K562 (cell line): ENCODE measurements around the gene KRT28. TPM values are rescaled to one million over a fixed set of nuclear protein-coding genes. Genes with fewer than 3 reads are reported as not detected.

Experiments
- CREB5 ChIP-seq: fragments of 250-450 bp; sonication (Bioruptor Pico); IDR thresholded peaks from 2 replicates; pipeline ENCODE4 v1.5.0; 2020; ENCODE audit warnings: mild to moderate bottlenecking
- CSDE1 ChIP-seq, 2 experiments: fragments of 450-650 bp; IDR thresholded peaks; 2 replicates each; pipeline ENCODE4 v1.6.1; 2016; ENCODE audit warnings: mild to moderate bottlenecking in 1 of 2
- ETV5 ChIP-seq: sonication (generic); formaldehyde crosslinking; IDR thresholded peaks from 2 replicates; pipeline ENCODE4 v1.4.0; 2020; ENCODE audit warnings: low read depth, mild to moderate bottlenecking, missing genetic modification reagents
- NFATC3 ChIP-seq: fragments of 450-650 bp; IDR thresholded peaks from 2 replicates; pipeline ENCODE4 v1.6.1; 2017; ENCODE audit warnings: mild to moderate bottlenecking
- PTRF ChIP-seq: fragments of 450-650 bp; IDR thresholded peaks from 2 replicates; pipeline ENCODE4 v1.6.1; 2016; ENCODE audit warnings: mild to moderate bottlenecking, missing genetic modification characterization, missing compliant biosample characterization
- SMAD1 ChIP-seq: fragments of 150-350 bp; IDR thresholded peaks from 2 replicates; pipeline ENCODE4 v1.6.1; 2014; ENCODE audit warnings: low read length, low read depth; ENCODE audit not compliant: partially characterized antibody
- SMARCA5 ChIP-seq: fragments of 450-650 bp; IDR thresholded peaks from 2 replicates; pipeline ENCODE4 v1.6.1; 2016
- SP1 ChIP-seq: sonication (generic); formaldehyde crosslinking; IDR thresholded peaks from 2 replicates; pipeline ENCODE4 v1.8.1; 2022; ENCODE audit warnings: mild to moderate bottlenecking, missing genetic modification reagents
- ZNF318 ChIP-seq, 2 experiments: fragments of 450-650 bp; IDR thresholded peaks; 2 replicates each; pipeline ENCODE4 v1.6.1; 2016; ENCODE audit warnings: mild to moderate bottlenecking in 2 of 2, borderline replicate concordance in 1 of 2, low read depth in 1 of 2, moderate library complexity in 1 of 2
- polyA plus RNA-seq, 8 experiments: library from polyadenylated mRNA; depleted of rRNA in 4 of 8; stranded (reverse) in 5 of 8; unstranded in 3 of 8; fragments of >200 nt; fragmentation: Nextera tagmentation in 2 of 8; fragmentation: Illumina TruSeq in 1 of 8; extraction: Ambion mirVana in 2 of 8; extraction: Trizol in 1 of 8; gene quantifications; 2 replicates each; pipeline versions ENCODE4 v1.2.1 to v1.2.3, GENCODE V29; 2011 to 2014; ENCODE audit warnings: inconsistent platforms in 1 of 8, missing spikeins in 1 of 8
- total RNA-seq, 7 experiments: library from RNA; depleted of rRNA in 6 of 7; stranded (reverse); fragments of >200 nt in 6 of 7; fragmentation: Illumina TruSeq in 2 of 7; extraction: Trizol in 2 of 7; gene quantifications; 2 replicates each; pipeline versions ENCODE4 v1.2.1 to v1.2.3, GENCODE V29; 2011 to 2021; ENCODE audit warnings: low replicate concordance in 1 of 7
- TF ChIP-seq, protein P1 (sequence below): fragments of 450-650 bp; IDR thresholded peaks from 2 replicates; pipeline ENCODE4 v1.6.1; 2016; ENCODE audit warnings: low read depth

The KRT28 gene
- total and polyA plus RNA-seq, 9 of the 15 experiments (the other 6 are each of a cell fraction or from before 2014, with no cell fraction given) = not detected

- TF ChIP-seq ETV5 (CRISPR knock-in tag) = no peak
- no peak for TF ChIP-seq ZNF318 (IDR thresholded peaks at IDR 0.05; ENCODE audit: borderline replicate concordance in 1 of 2, low read depth in 1 of 2)
- 0 out of 2 replicates have a peak, but pooled peaks have one; percentile 58 for TF ChIP-seq SMARCA5
- TF ChIP-seq, protein P1, sequence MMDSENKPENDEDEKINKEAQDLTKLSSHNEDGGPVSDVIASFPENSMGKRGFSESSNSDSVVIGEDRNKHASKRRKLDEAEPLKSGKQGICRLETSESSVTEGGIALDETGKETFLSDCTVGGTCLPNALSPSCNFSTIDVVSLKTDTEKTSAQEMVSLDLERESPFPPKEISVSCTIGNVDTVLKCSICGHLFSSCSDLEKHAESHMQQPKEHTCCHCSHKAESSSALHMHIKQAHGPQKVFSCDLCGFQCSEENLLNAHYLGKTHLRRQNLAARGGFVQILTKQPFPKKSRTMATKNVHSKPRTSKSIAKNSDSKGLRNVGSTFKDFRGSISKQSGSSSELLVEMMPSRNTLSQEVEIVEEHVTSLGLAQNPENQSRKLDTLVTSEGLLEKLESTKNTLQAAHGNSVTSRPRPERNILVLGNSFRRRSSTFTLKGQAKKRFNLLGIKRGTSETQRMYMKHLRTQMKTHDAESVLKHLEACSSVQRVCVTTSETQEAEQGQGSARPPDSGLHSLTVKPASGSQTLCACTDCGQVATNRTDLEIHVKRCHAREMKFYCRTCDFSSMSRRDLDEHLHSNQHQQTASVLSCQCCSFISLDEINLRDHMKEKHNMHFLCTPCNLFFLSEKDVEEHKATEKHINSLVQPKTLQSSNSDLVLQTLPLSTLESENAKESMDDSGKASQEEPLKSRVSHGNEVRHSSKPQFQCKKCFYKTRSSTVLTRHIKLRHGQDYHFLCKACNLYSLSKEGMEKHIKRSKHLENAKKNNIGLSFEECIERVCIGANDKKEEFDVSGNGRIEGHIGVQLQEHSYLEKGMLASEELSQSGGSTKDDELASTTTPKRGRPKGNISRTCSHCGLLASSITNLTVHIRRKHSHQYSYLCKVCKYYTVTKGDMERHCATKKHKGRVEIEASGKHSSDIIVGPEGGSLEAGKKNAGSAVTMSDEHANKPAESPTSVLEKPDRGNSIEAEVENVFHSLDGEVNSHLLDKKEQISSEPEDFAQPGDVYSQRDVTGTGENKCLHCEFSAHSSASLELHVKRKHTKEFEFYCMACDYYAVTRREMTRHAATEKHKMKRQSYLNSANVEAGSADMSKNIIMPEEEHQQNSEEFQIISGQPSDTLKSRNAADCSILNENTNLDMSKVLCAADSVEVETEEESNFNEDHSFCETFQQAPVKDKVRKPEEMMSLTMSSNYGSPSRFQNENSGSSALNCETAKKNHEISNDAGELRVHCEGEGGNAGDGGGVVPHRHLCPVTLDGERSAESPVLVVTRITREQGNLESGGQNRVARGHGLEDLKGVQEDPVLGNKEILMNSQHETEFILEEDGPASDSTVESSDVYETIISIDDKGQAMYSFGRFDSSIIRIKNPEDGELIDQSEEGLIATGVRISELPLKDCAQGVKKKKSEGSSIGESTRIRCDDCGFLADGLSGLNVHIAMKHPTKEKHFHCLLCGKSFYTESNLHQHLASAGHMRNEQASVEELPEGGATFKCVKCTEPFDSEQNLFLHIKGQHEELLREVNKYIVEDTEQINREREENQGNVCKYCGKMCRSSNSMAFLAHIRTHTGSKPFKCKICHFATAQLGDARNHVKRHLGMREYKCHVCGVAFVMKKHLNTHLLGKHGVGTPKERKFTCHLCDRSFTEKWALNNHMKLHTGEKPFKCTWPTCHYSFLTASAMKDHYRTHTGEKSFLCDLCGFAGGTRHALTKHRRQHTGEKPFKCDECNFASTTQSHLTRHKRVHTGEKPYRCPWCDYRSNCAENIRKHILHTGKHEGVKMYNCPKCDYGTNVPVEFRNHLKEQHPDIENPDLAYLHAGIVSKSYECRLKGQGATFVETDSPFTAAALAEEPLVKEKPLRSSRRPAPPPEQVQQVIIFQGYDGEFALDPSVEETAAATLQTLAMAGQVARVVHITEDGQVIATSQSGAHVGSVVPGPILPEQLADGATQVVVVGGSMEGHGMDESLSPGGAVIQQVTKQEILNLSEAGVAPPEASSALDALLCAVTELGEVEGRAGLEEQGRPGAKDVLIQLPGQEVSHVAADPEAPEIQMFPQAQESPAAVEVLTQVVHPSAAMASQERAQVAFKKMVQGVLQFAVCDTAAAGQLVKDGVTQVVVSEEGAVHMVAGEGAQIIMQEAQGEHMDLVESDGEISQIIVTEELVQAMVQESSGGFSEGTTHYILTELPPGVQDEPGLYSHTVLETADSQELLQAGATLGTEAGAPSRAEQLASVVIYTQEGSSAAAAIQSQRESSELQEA = no peak
- no peak for TF ChIP-seq SP1 (CRISPR knock-in tag)
- TF ChIP-seq CSDE1 (IDR thresholded peaks at IDR 0.05) = peak in 1 of 2 experiments; percentile 47; a peak in 1 of 4 replicates
- no peak for TF ChIP-seq CREB5 (CRISPR knock-in tag)
- no peak for TF ChIP-seq NFATC3
- TF ChIP-seq SMAD1 = no peak
- no peak for TF ChIP-seq PTRF (tag)
Measured at GRCh38 chr17:40830085-40830776, 30.5 kb upstream of the KRT28 start (continued).
